HepG2 (cell line): ENCODE measurements around the gene ARHGEF7. TPM values are rescaled to one million over a fixed set of nuclear protein-coding genes. Genes with fewer than 3 reads are reported as not detected.

Experiments used
- ATAC-seq: fragments of 200-7000 bp; cut with Tn5 transposase; 3 replicates; pipeline ENCODE4 v1.9.1; 2020; ENCODE audit warnings: mild to moderate bottlenecking, moderate library complexity
- BruUV-seq: library from RNA; stranded (reverse); fragments of 400-500 nt; replicated peaks from 2 replicates; lab custom pipeline; 2021; lab: Mats Ljungman, UMichigan
- CTCF ChIA-PET: fragments of 300-600 bp; formaldehyde crosslinking; extraction: SDS; loops from one replicate; lab custom pipeline; 2021; ENCODE audit warnings: low total read pairs, inconsistent platforms, low intra/inter-chr PET ratio; lab: Yijun Ruan, JAX
- POLR2A ChIA-PET: fragments of 350-600 bp; sonication (Branson Sonifier 250); formaldehyde crosslinking; loops from one replicate; lab custom pipeline; 2020; ENCODE audit warnings: antibody characterized with exemption, inconsistent platforms; lab: Yijun Ruan, JAX
- DNase-seq: peaks from one replicate; pipeline ENCODE4 v3.0.0-alpha.2; 2015; ENCODE audit warnings: low spot score
- FAIRE-seq: peaks from 3 replicates; lab custom pipeline; 2011; peaks lifted over from hg19 to GRCh38; lab: Jason Lieb, UNC
- H2AFZ ChIP-seq: one replicate; pipeline ENCODE4 v1.6.1; 2011; ENCODE audit warnings: low read length, inconsistent platforms
- H3K27ac ChIP-seq: fragments of 300-600 bp; 3 replicates; pipeline ENCODE4 v1.8.0; 2011; ENCODE audit warnings: mixed run types, mild to moderate bottlenecking, mixed read lengths, low read length, inconsistent platforms; ENCODE audit not compliant: insufficient read depth; ENCODE audit errors: extremely low read length
- H3K27me3 ChIP-seq, 2 experiments: fragments of 200-600 bp in 1 of 2; 2 replicates in 1 of 2; 3 replicates in 1 of 2; pipeline versions ENCODE4 v1.6.0 to v1.8.0; 2011; ENCODE audit warnings: low read length in 2 of 2, mild to moderate bottlenecking in 2 of 2, moderate library complexity in 2 of 2, inconsistent platforms in 1 of 2; ENCODE audit not compliant: insufficient read depth in 2 of 2, control insufficient read depth in 1 of 2
- H3K36me3 ChIP-seq, 2 experiments: fragments of 200-600 bp in 1 of 2; replicated peaks in 1 of 2; 2 replicates in 1 of 2; 3 replicates in 1 of 2; pipeline versions ENCODE4 v1.5.1 to v1.8.0; 2011; ENCODE audit warnings: low read length in 2 of 2, inconsistent platforms in 1 of 2; ENCODE audit not compliant: insufficient read depth in 2 of 2, control insufficient read depth in 1 of 2
- H3K4me1 ChIP-seq: 2 replicates; pipeline ENCODE4 v1.5.1; 2012; ENCODE audit warnings: low read length, inconsistent platforms; ENCODE audit not compliant: insufficient read depth
- H3K4me2 ChIP-seq: 2 replicates; pipeline ENCODE4 v1.6.0; 2011; ENCODE audit warnings: low read depth, low read length, inconsistent platforms
- H3K4me3 ChIP-seq, 3 experiments: fragments of 200-600 bp in 1 of 3; sonication (generic), shearing (Covaris generic) in 1 of 3; replicated peaks in 1 of 3; 2 replicates each; pipeline ENCODE4 v1.5.1; 2011 to 2016; ENCODE audit warnings: low read length in 3 of 3, inconsistent platforms in 2 of 3, low read depth in 2 of 3, mild to moderate bottlenecking in 2 of 3, control low read depth in 1 of 3, mixed read lengths in 1 of 3; ENCODE audit not compliant: insufficient read depth in 1 of 3
- H3K79me2 ChIP-seq: one replicate; pipeline ENCODE4 v1.6.1; 2011; ENCODE audit warnings: low read length, inconsistent platforms; ENCODE audit not compliant: insufficient read depth
- H3K9ac ChIP-seq: 2 replicates; pipeline ENCODE4 v1.6.0; 2011; ENCODE audit warnings: mild to moderate bottlenecking, low read depth, low read length, inconsistent platforms; ENCODE audit not compliant: insufficient read depth
- H3K9me3 ChIP-seq: 2 replicates; pipeline ENCODE4 v1.5.1; 2012; ENCODE audit warnings: mild to moderate bottlenecking, low read length
- H4K20me1 ChIP-seq: 2 replicates; pipeline ENCODE4 v1.6.0; 2011; ENCODE audit warnings: inconsistent platforms, mild to moderate bottlenecking, low read length, moderate library complexity; ENCODE audit not compliant: insufficient read depth
- FOXO1 ChIP-seq: sonication (generic); formaldehyde crosslinking; IDR thresholded peaks from 2 replicates; pipeline ENCODE4 v1.4.0; 2020; ENCODE audit warnings: missing genetic modification reagents
- MED8 ChIP-seq: sonication (generic); formaldehyde crosslinking; IDR thresholded peaks from 2 replicates; pipeline ENCODE4 v1.8.1; 2023; ENCODE audit warnings: mild to moderate bottlenecking, missing genetic modification reagents; ENCODE audit not compliant: insufficient replicate concordance
- XBP1 ChIP-seq: sonication (generic); formaldehyde crosslinking; IDR thresholded peaks from 2 replicates; pipeline ENCODE4 v1.5.0; 2020; ENCODE audit warnings: missing genetic modification reagents
- XRCC5 ChIP-seq: fragments of 200-400 bp; formaldehyde crosslinking; optimal IDR thresholded peaks from 2 replicates; pipeline ENCODE3; 2017; ENCODE audit warnings: mild to moderate bottlenecking, low read length
- WGBS: methylation state at CpG from one replicate; pipeline ENCODE4 v1.1.6; 2017; ENCODE audit warnings: low lambda C conversion rate; 5-methylcytosine and 5-hydroxymethylcytosine counted together
- in situ Hi-C: cut with HindIII; loops from 2 replicates; pipeline ENCODE4 v1.10.0; 2017; ENCODE audit warnings: low pct_unique_long_range_greater_than_20kb; ENCODE audit not compliant: extremely low pct_ligation_motif_present
- intact Hi-C: fragments of 100-400 bp; cut with micrococcal nuclease; formaldehyde crosslinking; loops from one replicate; pipeline ENCODE4 v1.10.0; 2022; ENCODE audit not compliant: unreplicated experiment
- polyA plus RNA-seq, 8 experiments: library from polyadenylated mRNA; depleted of rRNA in 3 of 8; stranded (reverse) in 7 of 8; unstranded in 1 of 8; fragments of >200 nt; fragmentation: Illumina TruSeq in 4 of 8; extraction: Trizol in 4 of 8; gene quantifications; 2 replicates each; pipeline versions ENCODE4 v1.2.1 to v1.2.3, GENCODE V29; 2011 to 2016; ENCODE audit warnings: low read depth in 4 of 8, missing spikeins in 1 of 8, mixed read lengths in 1 of 8; ENCODE audit not compliant: insufficient read depth in 1 of 8
- total RNA-seq, 5 experiments: library from RNA; depleted of rRNA; stranded (reverse); fragments of >200 nt; fragmentation: Illumina TruSeq; extraction: Trizol; gene quantifications; 2 replicates each; pipeline ENCODE4 v1.2.3, GENCODE V29; 2016; ENCODE audit warnings: low read depth in 1 of 5

Gene ARHGEF7
- total and polyA plus RNA-seq, 2 of the 13 experiments (the other 11 are each of a cell fraction or from before 2014, with no cell fraction given): 15.7 to 22.3 TPM

DNA sequence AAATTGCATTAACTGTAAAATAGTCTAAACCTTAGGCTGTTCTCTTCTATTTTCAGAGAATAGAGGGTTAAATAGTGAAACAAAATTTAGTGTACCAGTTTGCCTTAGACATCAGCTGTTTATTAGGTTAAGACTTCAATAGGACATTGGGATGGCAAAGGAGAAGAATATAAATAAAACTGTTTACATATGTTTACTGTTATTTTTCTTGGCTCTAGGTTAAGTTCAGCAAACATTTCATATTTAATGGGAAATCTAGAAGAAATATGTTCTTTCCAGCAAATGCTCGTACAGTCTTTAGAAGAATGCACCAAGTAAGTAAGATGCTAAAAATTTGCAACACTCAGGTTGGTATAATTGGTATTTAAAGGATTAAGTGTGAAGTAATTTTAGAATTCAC lies 128.9 kb downstream of the ARHGEF7 start:
- no peak overlapping the region for H3K4me2 ChIP-seq
- CTCF ChIA-PET: no interaction called here
- no peak overlapping the region for H2AFZ ChIP-seq
- H3K4me1 ChIP-seq: peaks cover 9% of the 10 kb centered on the region; the same call in 1 of the 2 replicates
- no peaks in the 10 kb centered on the region for H3K27me3 ChIP-seq
- no peak for TF ChIP-seq FOXO1 (CRISPR knock-in tag)
- TF ChIP-seq XRCC5: no peak
- no peak for TF ChIP-seq MED8
- in situ Hi-C loops: no loop called here
- DNase-seq (no peak), FAIRE-seq (no peak), ATAC-seq (no peak)
- H3K9ac ChIP-seq: no peak overlapping the region
- H3K4me3 ChIP-seq: no peak overlapping the region
- WGBS: 100% methylated on average over 1 of the region's 1 CpG
- BruUV-seq: no TSS peak
- H3K27ac ChIP-seq: no peak overlapping the region
- no peaks in the 10 kb centered on the region for H3K79me2 ChIP-seq
- POLR2A ChIA-PET: no interaction called here
- peaks cover 8% of the 10 kb centered on the region for H4K20me1 ChIP-seq
- H3K36me3 ChIP-seq: peaks cover 13 to 68% of the 10 kb centered on the region in 2 experiments; a peak in 4 of 5 replicates
- intact Hi-C loops: no loop called here
- H3K9me3 ChIP-seq: no peaks in the 10 kb centered on the region

DNA sequence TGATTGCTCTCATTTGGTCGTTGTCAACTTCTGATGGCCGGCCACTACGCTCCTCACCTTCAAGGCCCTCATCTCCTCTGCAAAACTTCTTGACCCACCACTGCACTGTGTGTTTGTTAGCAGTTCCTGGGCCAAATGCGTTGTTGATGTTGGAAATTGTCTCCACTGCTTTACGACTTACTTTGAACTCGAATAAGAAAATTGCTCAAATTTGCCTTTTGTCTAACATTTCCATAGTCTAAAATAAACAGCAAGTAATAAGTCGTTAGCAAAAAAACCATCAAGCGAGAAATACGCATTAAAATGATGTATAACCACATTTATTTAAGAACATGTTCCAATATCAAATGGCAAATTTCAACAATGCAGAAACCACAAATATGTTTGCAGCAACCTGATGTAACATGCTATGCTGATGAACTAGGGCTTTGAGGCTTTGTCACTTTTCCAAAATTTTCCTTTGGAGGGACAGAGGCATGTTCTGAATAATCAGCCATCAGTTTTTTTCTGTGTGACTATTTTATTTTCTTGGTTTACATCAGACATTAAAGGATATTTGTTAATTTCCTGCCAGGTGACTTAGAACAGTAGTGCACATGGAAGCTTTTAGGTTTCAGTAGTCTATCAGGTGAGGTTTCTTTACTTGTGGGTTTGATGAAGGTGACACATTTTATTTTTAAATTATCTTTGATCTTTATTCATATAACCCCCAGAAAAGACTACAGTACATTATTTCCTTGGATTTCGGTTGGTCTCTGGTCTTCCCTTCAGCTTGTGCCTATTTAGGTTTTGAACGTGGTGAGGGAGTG lies 130.7 kb downstream of the ARHGEF7 start:
- no peak for TF ChIP-seq XBP1 (CRISPR knock-in tag)
- peaks cover 12 to 69% of the 10 kb centered on the region in 2 experiments; a peak in 4 of 5 replicates for H3K36me3 ChIP-seq
- H3K9ac ChIP-seq: no peak overlapping the region
- in situ Hi-C loops: no loop called here
- H3K79me2 ChIP-seq: no peaks in the 10 kb centered on the region
- TSS peak; percentile 9 for BruUV-seq
- peaks cover 4% of the 10 kb centered on the region for H4K20me1 ChIP-seq
- WGBS: 98% methylated on average over 11 of the region's 11 CpGs
- no peak for DNase-seq
- ChIA-PET CTCF (no interaction called here), POLR2A (no interaction called here)
- H3K9me3 ChIP-seq: no peaks in the 10 kb centered on the region
- peaks cover 9% of the 10 kb centered on the region; the same call in 1 of the 2 replicates for H3K4me1 ChIP-seq
- ATAC-seq: no peak
- H3K27ac ChIP-seq: no peak overlapping the region
- no peaks in the 10 kb centered on the region for H3K27me3 ChIP-seq
- FAIRE-seq: no peak
- H2AFZ ChIP-seq: no peak overlapping the region
- no peak overlapping the region for H3K4me3 ChIP-seq
- intact Hi-C loops: no loop called here
- H3K4me2 ChIP-seq: no peak overlapping the region
